Liver (tissue), 3 donors: ENCODE measurements around the gene SLC38A1.

ENCODE experiments used
- CTCF ChIP-seq: fragments of 150-350 bp; IDR thresholded peaks from 2 replicates; pipeline ENCODE4 v1.5.1; 2017; ENCODE audit warnings: improper control_type of control experiment, low read depth, low read length; ENCODE audit not compliant: missing input control
- MAX ChIP-seq: IDR thresholded peaks from 2 replicates; pipeline ENCODE4 v1.6.1; 2016; ENCODE audit warnings: antibody characterized with exemption
- RAD21 ChIP-seq, 2 donors: IDR thresholded peaks; 2 replicates each; pipeline ENCODE4 v1.6.1; 2016; ENCODE audit warnings: antibody characterized with exemption in 2 of 2, mild to moderate bottlenecking in 2 of 2
- TAF1 ChIP-seq: conservative IDR thresholded peaks from 2 replicates; pipeline ENCODE4 v1.6.1; 2016; ENCODE audit warnings: antibody characterized with exemption, mild to moderate bottlenecking
- YY1 ChIP-seq: IDR thresholded peaks from 2 replicates; pipeline ENCODE4 v1.6.1; 2016; ENCODE audit warnings: antibody characterized with exemption, mild to moderate bottlenecking
- ZBTB33 ChIP-seq: IDR thresholded peaks from 2 replicates; pipeline ENCODE4 v1.6.1; 2016; ENCODE audit warnings: antibody characterized with exemption
- donor health status: healthy.
- donor health status: healthy.

GRCh38 chr12:46187023-46187422 lies 81.8 kb downstream of the SLC38A1 start:
- TF ChIP-seq CTCF (no peak), YY1 (peak; percentile 44), RAD21 (IDR thresholded peaks at IDR 0.05) (peak; percentile 10 to 26), MAX (peak; percentile 40), TAF1 (no peak), ZBTB33 (no peak)
